Upper lobe of left lung (tissue), 4 donors: ENCODE data around the gene DUS1L.

Source experiments
- CTCF ChIP-seq, 6 experiments: fragments of 450-650 bp in 4 of 6; fragments of 200-600 bp in 2 of 6; sonication (generic) in 2 of 6; IDR thresholded peaks; one replicate each; pipeline ENCODE4 v1.5.1; 2016 to 2019; ENCODE audit warnings: antibody characterized with exemption in 6 of 6
- POLR2A ChIP-seq, 4 donors: fragments of 450-650 bp; IDR thresholded peaks; one replicate each; pipeline ENCODE4 v1.5.1; 2016 to 2017; ENCODE audit warnings: antibody characterized with exemption in 4 of 4, mild to moderate bottlenecking in 2 of 4
- POLR2AphosphoS5 ChIP-seq, 2 donors: sonication (generic); formaldehyde crosslinking; IDR thresholded peaks; one replicate each; pipeline ENCODE4 v1.5.1; 2017; ENCODE audit warnings: antibody characterized with exemption in 2 of 2

- TF ChIP-seq POLR2A (IDR thresholded peaks at IDR 0.05) (no peak), POLR2AphosphoS5 (IDR thresholded peaks at IDR 0.05) (no peak), CTCF (IDR thresholded peaks at IDR 0.05) (no peak)
Observed at GRCh38 chr17:82018989-82019689, 46.5 kb downstream of the DUS1L start.
